ENCODE measurements around the gene AK1.

Gene AK1

DNA sequence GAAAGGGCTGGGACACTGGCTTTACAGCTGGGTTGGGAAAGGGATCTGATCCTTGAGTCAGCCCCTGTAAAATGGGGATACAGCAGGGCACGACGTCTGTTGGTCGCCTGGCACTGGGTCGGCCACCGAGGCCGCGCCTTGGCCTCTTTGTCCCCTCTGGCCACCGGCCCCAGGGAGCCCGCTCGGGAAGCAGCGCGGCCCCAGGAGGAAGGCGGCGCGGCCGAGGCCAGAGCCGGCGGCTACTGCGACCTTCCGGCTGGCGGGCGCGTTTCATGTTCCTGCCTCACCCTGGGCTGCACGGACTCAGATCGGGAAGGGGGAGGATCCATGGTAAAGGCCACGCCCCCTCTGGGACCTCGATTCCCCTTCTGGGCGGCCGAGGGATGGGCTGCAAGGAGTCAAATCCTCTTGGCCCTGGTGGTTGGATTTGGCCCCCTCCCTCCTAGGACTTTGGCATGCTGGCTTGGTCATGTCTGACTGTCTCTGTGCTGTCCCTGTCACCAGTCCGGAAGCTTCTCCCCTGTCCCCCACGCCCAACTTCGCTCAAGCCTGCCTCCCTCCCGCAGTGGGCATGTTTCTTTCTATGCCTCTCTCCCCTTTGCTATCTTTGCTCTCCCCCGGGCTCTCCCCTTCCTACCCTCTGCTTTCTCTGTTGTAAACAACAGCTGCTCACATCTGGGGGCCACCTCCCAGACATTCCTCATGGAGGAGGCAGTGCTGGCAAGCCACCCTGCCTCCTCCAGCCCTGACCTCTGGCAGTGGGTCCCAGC, 49.0 kb downstream of the AK1 start:
- TF ChIP-seq, protein P1, sequence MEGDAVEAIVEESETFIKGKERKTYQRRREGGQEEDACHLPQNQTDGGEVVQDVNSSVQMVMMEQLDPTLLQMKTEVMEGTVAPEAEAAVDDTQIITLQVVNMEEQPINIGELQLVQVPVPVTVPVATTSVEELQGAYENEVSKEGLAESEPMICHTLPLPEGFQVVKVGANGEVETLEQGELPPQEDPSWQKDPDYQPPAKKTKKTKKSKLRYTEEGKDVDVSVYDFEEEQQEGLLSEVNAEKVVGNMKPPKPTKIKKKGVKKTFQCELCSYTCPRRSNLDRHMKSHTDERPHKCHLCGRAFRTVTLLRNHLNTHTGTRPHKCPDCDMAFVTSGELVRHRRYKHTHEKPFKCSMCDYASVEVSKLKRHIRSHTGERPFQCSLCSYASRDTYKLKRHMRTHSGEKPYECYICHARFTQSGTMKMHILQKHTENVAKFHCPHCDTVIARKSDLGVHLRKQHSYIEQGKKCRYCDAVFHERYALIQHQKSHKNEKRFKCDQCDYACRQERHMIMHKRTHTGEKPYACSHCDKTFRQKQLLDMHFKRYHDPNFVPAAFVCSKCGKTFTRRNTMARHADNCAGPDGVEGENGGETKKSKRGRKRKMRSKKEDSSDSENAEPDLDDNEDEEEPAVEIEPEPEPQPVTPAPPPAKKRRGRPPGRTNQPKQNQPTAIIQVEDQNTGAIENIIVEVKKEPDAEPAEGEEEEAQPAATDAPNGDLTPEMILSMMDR (IDR thresholded peaks at IDR 0.05; ENCODE audit: low read depth, low read length, missing control alignments) = no peak
- no peak for DNase-seq (ENCODE audit: low read depth)
- H3K4me3 ChIP-seq (ENCODE audit: low read depth, low read length) = no peak overlapping the region

DNA sequence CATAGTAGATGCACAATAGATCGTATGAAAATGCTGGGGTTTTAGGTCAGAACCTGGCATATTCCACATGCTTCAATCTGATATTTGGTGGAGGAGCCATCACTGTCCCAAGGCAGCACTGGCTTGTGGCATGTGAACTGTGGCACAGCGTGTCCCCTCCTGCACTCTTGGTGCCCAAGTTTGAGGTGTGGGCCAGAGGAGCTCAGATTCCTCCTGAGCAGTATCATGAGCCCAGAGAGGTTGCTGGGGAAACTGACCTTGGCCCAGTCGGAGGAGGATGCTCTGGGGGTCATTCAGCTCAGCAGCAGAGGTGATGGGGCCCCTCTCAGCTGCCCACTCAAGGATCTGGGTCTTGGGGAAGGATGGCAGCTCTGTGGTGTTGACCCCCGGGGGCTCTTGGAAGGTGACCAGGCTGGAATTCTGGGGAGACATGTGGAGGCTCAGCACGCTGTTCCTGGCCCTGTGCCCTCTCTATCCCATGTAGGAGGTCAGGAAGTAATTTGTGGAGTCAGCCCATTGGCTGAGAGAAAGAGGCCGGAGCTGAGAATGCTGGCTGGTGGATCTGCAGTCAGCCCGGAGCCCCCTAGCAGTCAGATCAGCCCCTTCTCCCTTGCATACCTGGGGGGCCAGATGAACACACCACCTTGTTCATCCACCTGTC, 51.1 kb downstream of the AK1 start:
- H3K4me3 ChIP-seq (ENCODE audit: low read depth, low read length) = no peak overlapping the region
- TF ChIP-seq, protein P1 (IDR thresholded peaks at IDR 0.05; ENCODE audit: low read depth, low read length, missing control alignments) = no peak
- no peak for DNase-seq (ENCODE audit: low read depth)

DNA sequence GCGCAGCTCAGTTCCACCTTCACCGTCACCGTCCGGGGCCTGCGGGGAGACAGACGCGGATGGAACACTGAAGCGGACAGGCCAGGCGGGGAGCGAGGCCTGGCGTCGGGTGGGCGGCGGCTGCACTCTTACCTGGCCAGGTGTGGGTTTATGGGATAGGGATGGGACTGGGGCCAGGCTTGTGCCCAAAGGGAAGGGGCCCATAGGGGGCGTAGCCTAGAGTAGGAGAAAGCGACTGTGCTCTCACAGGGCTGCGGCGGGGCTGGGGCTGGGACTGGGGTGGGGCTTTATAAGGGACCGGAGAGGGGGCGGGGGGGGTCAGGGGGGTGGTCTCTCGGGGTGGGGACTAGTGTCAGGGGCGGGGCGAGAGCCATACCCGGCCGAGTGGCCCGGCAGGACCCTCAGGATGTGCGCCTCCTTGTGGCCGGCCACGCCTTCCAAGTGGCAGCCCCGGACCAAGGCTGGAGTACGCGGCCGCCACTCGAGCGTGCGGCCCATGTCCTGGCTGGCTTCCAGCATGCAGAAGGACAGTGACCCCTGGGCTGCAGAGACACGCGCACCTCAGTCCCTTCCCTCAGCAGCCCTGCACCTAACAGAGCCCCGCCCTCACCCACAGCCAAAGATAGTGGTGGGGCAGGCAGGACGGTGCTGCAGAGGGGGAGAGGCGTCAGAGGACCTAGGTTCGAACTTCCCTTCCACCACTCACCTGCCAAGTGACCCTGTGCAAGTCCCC, 52.0 kb downstream of the AK1 start:
- no peak for DNase-seq (ENCODE audit: low read depth)
- H3K4me3 ChIP-seq (ENCODE audit: low read depth, low read length) = no peak overlapping the region
- TF ChIP-seq, protein P1 (IDR thresholded peaks at IDR 0.05; ENCODE audit: low read depth, low read length, missing control alignments) = peak; percentile 57

DNA sequence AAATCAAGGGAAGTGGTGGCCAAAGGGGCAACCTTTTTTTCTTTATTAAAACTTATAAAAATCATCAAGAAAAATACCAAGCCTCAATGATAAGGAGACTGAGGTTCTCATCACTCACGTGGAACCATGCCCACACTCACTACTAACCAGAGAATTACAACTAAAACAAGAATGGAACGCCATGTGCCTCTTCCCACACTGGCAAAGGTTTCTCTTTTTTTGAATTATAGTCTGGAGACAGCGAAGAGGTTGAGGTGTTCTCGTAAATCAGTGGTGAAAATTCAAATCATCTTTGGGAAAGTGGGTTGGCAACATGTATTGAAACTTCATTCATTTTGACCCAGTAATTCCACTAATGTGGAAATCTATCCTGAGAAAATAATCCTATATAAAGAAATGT, 55.4 kb downstream of the AK1 start:
- no peak for DNase-seq (ENCODE audit: low read depth)
- no peak overlapping the region for H3K4me3 ChIP-seq (ENCODE audit: low read depth, low read length)
- TF ChIP-seq, protein P1 (IDR thresholded peaks at IDR 0.05; ENCODE audit: low read depth, low read length, missing control alignments) = no peak

DNA sequence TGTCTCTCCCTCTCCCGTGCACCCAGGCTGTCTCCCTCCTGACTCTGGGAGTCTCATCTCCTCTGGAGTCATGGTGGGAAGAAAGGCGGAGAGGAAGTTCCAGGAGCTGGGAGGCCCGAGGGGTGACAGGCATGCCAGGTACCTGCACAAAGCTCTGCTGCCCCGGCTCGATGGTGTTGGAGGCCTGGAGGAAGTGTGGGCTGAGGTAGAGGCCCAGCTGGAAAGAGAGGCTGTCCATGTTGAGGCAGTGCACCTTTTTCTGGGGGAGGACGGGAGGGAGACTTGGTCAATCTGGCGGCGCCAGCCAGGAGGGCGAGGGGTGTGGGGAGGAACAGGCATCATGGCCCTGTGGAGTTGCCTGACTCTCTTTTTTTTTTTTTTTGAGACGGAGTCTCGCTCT, 58.9 kb downstream of the AK1 start:
- TF ChIP-seq, protein P1 (IDR thresholded peaks at IDR 0.05; ENCODE audit: low read depth, low read length, missing control alignments) = no peak
- no peak for DNase-seq (ENCODE audit: low read depth)
- no peak overlapping the region for H3K4me3 ChIP-seq (ENCODE audit: low read depth, low read length)

DNA sequence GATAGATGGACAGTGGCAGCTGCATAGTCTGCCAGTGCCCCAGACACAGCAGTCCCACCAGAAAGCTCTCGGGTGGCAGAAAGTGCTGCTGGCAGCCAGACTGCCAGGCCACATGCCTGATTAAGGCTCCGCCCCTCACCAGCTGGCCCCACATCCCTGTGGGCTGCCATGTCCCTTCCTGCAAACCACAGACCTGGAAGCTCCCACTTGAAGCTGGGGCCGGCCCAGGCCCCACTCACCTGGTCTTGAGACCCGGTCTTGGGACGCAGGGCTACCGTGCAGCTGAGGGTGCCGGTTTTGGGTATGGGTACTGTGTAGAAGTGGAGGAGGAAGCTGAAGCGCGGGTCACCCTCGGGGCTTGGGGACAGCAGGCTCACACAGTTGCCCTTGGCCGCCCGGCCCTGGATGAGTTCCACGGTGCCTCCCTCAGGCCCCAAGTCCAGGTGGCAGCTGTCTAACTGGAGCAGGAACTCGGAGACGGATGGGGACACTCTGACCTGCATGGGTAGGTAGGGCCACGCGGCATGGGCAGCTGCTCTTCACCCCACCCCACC, 59.5 kb downstream of the AK1 start:
- TF ChIP-seq, protein P1 (IDR thresholded peaks at IDR 0.05; ENCODE audit: low read depth, low read length, missing control alignments) = no peak
- no peak for DNase-seq (ENCODE audit: low read depth)
- no peak overlapping the region for H3K4me3 ChIP-seq (ENCODE audit: low read depth, low read length)
